Measurements from ENCODE around the gene VPS13D. TPM values are rescaled to one million over a fixed set of nuclear protein-coding genes. Genes with fewer than 3 reads are reported as not detected.

VPS13D gene
- total and polyA plus RNA-seq, 2 experiments from 2014 or later, result 10.7 to 34.9 TPM

DNA sequence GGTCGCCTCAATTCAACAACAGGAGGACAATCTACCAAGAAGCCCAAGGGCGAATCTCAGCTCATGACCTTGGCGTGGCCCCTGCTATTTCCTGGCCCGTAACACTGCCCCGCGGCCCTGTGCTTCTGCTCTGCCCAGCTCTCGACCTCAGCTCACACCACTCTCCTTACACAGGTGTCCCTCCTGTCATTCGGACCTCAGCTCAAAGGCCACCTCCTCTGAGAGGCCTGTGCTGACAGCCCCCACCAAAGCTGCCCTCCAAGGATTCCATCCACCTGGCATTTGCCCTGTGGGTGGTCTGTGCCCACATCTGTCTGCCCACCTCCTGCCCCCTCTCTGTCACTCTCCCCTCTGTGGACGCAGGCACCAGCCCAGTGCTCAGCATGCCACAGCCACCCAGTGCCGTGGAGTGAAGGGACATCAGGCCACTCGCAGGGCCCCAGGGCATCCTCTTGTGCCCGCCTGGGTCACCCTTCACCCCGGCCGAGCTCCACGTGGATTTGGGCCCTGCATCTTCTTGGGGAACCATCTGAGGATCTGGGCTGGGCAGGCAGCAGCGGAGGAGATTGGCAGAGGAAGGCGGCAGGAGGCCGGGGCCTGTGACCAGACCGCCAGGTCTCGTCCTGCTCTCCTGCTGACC lies 317.9 kb downstream of the VPS13D start:
- Histone ChIP-seq H3K27me3 (ENCODE audit: insufficient read depth) (no peaks in the 10 kb centered on the region), H3K36me3 (ENCODE audit: insufficient read depth) (no peaks in the 10 kb centered on the region), H3K79me2 (replicated peaks; ENCODE audit: insufficient read depth) (no peaks in the 10 kb centered on the region), H3K4me2 (no peak overlapping the region), H3K4me1 (ENCODE audit: insufficient read depth) (no peaks in the 10 kb centered on the region), H3F3A (replicated peaks; ENCODE audit: low read depth) (no peaks in the 10 kb centered on the region), H3K9me2 (ENCODE audit: insufficient read depth) (no peaks in the 10 kb centered on the region), H4K20me1 (replicated peaks; ENCODE audit: insufficient read depth) (no peaks in the 10 kb centered on the region), H3K4me3 (no peak overlapping the region), H2AFZ (no peak overlapping the region), H3K27ac (ENCODE audit: low read depth) (no peak overlapping the region)
- Mint-ChIP-seq H3K4me1 (peaks cover 15% of the 10 kb centered on the region), H3K27me3 (ENCODE audit: insufficient read depth, low read depth, poor library complexity) (peaks cover 15% of the 10 kb centered on the region), H3K36me3 (ENCODE audit: low read depth) (no peaks in the 10 kb centered on the region), H3K4me3 (no peak overlapping the region; the same call in 2 of the 3 replicates), H3K9me3 (no peaks in the 10 kb centered on the region), H3K27ac (no peak overlapping the region)
- DNase-seq (ENCODE audit: low spot score) (no peak), ATAC-seq (no peak)
- TF ChIP-seq ZNF331 (CRISPR knock-in tag; IDR thresholded peaks at IDR 0.05; ENCODE audit: low read depth), result no peak
- no peak for TF ChIP-seq NANOG (IDR thresholded peaks at IDR 0.05; ENCODE audit: borderline replicate concordance)
- no peak for TF ChIP-seq EZH2 (IDR thresholded peaks at IDR 0.05; ENCODE audit: low read depth, unreplicated experiment)
- no peak for TF ChIP-seq CREB1 (CRISPR knock-in tag; IDR thresholded peaks at IDR 0.05; ENCODE audit: low read depth)
- no peak for TF ChIP-seq POLR2AphosphoS5 (IDR thresholded peaks at IDR 0.05; ENCODE audit: low read depth)
- TF ChIP-seq, protein P1, sequence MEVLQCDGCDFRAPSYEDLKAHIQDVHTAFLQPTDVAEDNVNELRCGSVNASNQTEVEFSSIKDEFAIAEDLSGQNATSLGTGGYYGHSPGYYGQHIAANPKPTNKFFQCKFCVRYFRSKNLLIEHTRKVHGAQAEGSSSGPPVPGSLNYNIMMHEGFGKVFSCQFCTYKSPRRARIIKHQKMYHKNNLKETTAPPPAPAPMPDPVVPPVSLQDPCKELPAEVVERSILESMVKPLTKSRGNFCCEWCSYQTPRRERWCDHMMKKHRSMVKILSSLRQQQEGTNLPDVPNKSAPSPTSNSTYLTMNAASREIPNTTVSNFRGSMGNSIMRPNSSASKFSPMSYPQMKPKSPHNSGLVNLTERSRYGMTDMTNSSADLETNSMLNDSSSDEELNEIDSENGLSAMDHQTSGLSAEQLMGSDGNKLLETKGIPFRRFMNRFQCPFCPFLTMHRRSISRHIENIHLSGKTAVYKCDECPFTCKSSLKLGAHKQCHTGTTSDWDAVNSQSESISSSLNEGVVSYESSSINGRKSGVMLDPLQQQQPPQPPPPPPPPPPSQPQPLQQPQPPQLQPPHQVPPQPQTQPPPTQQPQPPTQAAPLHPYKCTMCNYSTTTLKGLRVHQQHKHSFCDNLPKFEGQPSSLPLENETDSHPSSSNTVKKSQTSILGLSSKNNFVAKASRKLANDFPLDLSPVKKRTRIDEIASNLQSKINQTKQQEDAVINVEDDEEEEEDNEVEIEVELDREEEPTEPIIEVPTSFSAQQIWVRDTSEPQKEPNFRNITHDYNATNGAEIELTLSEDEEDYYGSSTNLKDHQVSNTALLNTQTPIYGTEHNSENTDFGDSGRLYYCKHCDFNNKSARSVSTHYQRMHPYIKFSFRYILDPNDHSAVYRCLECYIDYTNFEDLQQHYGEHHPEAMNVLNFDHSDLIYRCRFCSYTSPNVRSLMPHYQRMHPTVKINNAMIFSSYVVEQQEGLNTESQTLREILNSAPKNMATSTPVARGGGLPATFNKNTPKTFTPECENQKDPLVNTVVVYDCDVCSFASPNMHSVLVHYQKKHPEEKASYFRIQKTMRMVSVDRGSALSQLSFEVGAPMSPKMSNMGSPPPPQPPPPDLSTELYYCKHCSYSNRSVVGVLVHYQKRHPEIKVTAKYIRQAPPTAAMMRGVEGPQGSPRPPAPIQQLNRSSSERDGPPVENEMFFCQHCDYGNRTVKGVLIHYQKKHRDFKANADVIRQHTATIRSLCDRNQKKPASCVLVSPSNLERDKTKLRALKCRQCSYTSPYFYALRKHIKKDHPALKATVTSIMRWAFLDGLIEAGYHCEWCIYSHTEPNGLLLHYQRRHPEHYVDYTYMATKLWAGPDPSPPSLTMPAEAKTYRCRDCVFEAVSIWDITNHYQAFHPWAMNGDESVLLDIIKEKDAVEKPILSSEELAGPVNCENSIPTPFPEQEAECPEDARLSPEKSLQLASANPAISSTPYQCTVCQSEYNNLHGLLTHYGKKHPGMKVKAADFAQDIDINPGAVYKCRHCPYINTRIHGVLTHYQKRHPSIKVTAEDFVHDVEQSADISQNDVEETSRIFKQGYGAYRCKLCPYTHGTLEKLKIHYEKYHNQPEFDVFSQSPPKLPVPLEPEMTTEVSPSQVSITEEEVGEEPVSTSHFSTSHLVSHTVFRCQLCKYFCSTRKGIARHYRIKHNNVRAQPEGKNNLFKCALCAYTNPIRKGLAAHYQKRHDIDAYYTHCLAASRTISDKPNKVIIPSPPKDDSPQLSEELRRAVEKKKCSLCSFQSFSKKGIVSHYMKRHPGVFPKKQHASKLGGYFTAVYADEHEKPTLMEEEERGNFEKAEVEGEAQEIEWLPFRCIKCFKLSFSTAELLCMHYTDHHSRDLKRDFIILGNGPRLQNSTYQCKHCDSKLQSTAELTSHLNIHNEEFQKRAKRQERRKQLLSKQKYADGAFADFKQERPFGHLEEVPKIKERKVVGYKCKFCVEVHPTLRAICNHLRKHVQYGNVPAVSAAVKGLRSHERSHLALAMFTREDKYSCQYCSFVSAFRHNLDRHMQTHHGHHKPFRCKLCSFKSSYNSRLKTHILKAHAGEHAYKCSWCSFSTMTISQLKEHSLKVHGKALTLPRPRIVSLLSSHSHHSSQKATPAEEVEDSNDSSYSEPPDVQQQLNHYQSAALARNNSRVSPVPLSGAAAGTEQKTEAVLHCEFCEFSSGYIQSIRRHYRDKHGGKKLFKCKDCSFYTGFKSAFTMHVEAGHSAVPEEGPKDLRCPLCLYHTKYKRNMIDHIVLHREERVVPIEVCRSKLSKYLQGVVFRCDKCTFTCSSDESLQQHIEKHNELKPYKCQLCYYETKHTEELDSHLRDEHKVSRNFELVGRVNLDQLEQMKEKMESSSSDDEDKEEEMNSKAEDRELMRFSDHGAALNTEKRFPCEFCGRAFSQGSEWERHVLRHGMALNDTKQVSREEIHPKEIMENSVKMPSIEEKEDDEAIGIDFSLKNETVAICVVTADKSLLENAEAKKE (CRISPR knock-in tag; IDR thresholded peaks at IDR 0.05), result no peak
- TF ChIP-seq STAT1 (IDR thresholded peaks at IDR 0.05; ENCODE audit: unreplicated experiment), result no peak
- no peak for TF ChIP-seq EZH2phosphoT487 (IDR thresholded peaks at IDR 0.05; ENCODE audit: unreplicated experiment)

Data from GM23338 (cell line).